ENCODE measurements around the gene SPSB3.

GRCh38 chr16:1763521-1764511, 18.6 kb downstream of the SPSB3 start:
- TF ChIP-seq CTCF (optimal IDR thresholded peaks at IDR 0.05 in 1 of 3, IDR thresholded peaks at IDR 0.05 in 1 of 3, conservative IDR thresholded peaks at IDR 0.05 in 1 of 3; ENCODE audit: extremely low read depth in 1 of 3, insufficient read depth in 2 of 3, low read length in 3 of 3) (peak; percentile 37 to 87 (median 60)), EZH2 (IDR thresholded peaks at IDR 0.05; ENCODE audit: low read length) (no peak)
